Hindlimb muscle (tissue), 1 donor: ENCODE results near the gene CORO7. TPM values are rescaled to one million over a fixed set of nuclear protein-coding genes. Genes with fewer than 3 reads are reported as not detected.

Source experiments
- DNase-seq: peaks from one replicate; pipeline ENCODE4 v3.0.0-alpha.2; 2013
- polyA plus RNA-seq: library from polyadenylated mRNA; unstranded; fragments of 120-200 nt; gene quantifications from one replicate; pipeline ENCODE4 v1.2.1, GENCODE V29; 2013; ENCODE audit not compliant: insufficient read length

The CORO7 gene
- polyA plus RNA-seq, 1 donor: 26.1 TPM

GRCh38 chr16:4426021-4426684 lies 9.8 kb upstream of the CORO7 start:
- no peak for DNase-seq

GRCh38 chr16:4425378-4426020 lies 9.1 kb upstream of the CORO7 start, which contains the start of gene DNAJA3:
DNAJA3 (plus strand) TSS chr16:4425868; CDS start chr16:4425882, 14 bp downstream.
- DNase-seq: peak; percentile 96

DNA sequence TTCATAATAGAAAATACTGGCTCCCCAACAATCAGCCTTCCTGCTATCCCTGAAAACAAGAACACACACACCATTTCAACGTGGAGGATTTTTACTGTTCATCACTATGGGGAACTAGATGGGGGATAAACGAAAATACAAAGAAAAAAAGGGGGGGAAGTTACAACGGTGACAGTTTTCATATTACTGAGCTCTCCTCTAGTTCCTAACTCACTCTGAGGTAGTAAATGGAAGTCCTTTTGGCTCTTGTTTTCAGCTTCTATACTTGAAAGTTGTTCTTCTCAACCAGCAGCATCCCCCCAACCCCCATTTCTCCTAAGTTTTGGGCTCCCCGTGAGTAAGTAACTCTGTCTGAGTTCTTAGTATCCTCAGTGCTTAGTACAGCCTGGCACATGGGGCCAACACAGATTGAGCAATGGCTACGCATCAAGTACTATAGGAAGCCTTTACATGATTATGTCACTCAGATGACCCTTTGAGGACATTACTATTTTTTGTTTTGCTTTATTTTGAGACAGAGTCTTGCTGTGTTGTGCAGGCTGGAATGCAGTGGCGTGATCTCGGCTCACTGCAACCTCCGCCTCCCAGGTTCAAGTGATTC lies 4.2 kb upstream of the CORO7 start:
- DNase-seq: no peak

DNA sequence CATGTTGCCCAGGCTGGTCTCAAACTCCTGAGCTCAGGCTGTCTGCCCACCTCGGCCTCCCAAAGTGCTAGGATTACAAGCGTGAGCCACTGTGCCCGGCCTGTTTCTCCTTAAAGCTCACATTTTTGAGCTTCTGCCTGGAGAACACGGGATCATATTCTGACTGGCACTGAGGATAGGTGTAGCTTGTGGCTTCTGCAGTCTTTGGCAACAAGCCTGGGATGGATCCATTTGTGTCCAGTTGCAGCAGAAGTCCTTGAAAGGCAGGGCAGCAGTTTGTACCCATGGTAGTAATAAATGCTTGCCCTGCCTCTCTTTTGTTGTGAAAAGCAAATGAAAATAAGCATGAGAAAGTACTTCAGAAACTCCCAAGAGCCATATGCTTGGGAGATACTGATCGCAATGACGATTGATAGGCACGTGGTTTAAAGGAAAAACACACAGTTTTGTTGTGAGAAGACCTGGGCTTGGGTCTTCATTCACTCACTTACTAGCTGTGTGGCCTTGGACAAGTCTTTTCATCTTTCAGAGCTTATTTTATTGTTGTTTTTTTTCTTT lies 3.1 kb upstream of the CORO7 start:
- DNase-seq: no peak

GRCh38 chr16:4415538-4416199 lies 727 bp downstream of the CORO7 start:
- no peak for DNase-seq

- no peak for DNase-seq
Measured at GRCh38 chr16:4414187-4414917, 2.0 kb downstream of the CORO7 start.

DNA sequence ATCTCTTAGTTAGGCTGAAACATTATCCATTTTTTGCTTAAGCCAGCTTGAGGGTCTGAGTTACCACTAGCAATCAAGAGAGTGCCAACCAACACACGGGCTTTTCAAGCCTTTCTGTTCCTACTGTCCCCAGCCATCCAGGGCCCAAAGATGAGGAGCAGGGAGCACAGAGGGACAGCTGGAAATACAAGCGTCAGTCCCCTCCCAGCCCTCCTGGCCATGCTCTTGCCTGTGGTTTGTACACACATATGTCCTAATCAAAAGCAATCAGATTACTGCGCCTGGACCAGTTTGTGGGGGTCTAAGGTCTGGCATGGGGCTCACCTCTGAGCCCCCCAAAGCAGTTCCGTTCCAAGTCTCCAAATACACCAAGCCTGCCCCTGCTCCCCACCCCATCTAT lies 3.5 kb downstream of the CORO7 start:
- no peak for DNase-seq

GRCh38 chr16:4412159-4412558 lies 4.2 kb downstream of the CORO7 start:
- DNase-seq: no peak

GRCh38 chr16:4411684-4412083 lies 4.7 kb downstream of the CORO7 start:
- DNase-seq: peak; percentile 84

GRCh38 chr16:4410335-4411075 lies 5.9 kb downstream of the CORO7 start:
- DNase-seq: peak; percentile 79

GRCh38 chr16:4409081-4409932 lies 7.1 kb downstream of the CORO7 start:
- DNase-seq: no peak

- DNase-seq: no peak
Measured at GRCh38 chr16:4408323-4408690, 8.1 kb downstream of the CORO7 start.

DNA sequence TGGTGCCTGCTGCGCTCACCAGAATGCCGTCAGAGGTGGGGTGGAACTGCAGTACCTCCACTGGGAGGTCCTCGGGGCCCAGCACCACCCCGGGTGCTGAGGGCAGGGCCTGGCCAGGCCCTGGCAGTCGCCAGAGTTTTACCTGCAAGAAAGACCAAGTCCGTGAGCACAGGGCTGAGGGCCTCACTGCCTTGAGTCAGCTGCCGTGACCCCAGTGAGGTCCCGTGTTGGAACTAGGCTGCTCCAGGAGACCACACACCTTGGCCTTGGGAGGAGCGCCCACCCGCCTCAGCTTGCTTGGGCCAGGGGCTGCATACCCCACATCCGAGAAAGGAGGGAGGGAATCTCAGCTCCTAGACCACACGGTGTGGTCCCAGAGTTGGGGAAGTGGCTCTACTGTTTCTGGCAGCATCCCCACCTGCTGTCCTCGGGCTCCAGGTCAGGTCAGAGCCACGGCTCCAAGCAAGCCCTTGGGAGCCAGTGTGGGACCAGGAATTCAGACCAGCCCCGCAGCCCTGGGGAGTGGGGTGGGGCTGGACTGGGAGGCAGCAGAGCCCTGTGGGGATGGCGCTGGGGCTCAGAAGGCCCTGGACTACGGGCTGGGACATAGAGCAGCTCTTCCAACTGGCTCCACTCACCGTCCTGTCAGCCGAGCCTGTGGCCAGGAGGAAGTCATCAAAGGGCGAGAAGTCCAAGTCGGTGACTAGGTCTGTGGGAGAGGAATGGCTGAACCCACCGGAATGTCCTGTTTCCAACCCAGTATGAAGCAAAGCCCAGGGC lies 8.7 kb downstream of the CORO7 start:
- no peak for DNase-seq

- DNase-seq: no peak
Measured at GRCh38 chr16:4404967-4405696, 11.3 kb downstream of the CORO7 start.

DNA sequence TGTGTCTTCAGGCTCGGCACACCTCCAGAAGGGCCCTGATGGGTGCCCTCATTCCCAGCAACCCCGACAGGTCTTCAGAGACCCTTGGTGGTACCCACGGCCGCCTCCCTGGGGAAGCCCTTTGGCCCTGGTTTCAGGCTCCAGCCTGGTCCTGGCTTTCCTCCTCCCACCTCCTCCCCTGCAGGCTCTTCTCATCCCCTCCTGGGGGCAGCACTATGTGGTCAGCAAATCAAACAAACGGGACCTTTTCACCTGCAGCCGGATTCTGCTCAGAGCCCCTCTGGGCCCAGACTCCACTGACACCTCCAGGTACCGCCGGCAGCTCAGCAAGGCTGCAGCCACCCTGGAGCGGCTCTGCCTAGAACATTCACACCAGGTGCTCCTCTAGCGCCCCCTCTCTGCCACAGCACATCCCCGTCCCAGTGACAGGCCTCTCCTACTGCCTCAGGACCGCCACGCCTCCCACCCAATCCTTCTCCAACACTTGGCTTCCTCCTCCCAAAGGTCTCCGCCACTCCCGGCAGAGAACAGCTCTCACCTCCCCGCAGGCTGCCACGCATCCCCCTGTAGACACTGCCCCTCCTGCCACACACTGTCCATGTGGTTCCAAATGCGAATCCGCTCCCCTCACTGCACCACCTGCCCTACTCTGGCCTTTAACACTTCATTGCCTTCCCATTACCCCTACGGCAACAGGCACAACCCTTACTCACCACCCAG lies 12.0 kb downstream of the CORO7 start:
- DNase-seq: no peak

GRCh38 chr16:4403133-4403949 lies 13.1 kb downstream of the CORO7 start:
- no peak for DNase-seq

GRCh38 chr16:4402439-4403132 lies 13.8 kb downstream of the CORO7 start:
- DNase-seq: peak; percentile 85
